Spleen (tissue), 11 donors: ENCODE measurements around the gene IGSF23. TPM values are rescaled to one million over a fixed set of nuclear protein-coding genes. Genes with fewer than 3 reads are reported as not detected.
A peak's percentile ranks its signal among the peaks of the same experiment; 100 is the strongest.
"Not testable (repeated sequence)": the region's sequence is repeated elsewhere in the genome, so short reads cannot be mapped to it uniquely, and the experiment has no call there.

Source experiments
- DNase-seq: peaks from one replicate; pipeline ENCODE4 v3.0.0-alpha.2; 2020
- H3K27ac ChIP-seq, 8 donors: fragments of 200-600 bp; sonication (generic) in 7 of 8; 1 replicate in 4 of 8; 2 replicates in 4 of 8; pipeline versions ENCODE4 v1.5.0 to v1.8.0; 2016 to 2021; ENCODE audit warnings: inconsistent platforms in 4 of 8, mild to moderate bottlenecking in 4 of 8, moderate library complexity in 1 of 8
- H3K27me3 ChIP-seq, 7 donors: fragments of 200-600 bp; sonication (generic) in 6 of 7; replicated peaks in 1 of 7; 1 replicate in 4 of 7; 2 replicates in 3 of 7; pipeline versions ENCODE4 v1.5.0 to v1.8.0; 2016 to 2021; ENCODE audit warnings: inconsistent platforms in 3 of 7, mild to moderate bottlenecking in 1 of 7
- H3K36me3 ChIP-seq, 6 donors: fragments of 200-600 bp; sonication (generic) in 5 of 6; 1 replicate in 4 of 6; 2 replicates in 2 of 6; pipeline versions ENCODE4 v1.5.0 to v1.8.0; 2016 to 2021; ENCODE audit warnings: inconsistent platforms in 2 of 6
- H3K4me1 ChIP-seq, 6 donors: fragments of 200-600 bp; sonication (generic) in 5 of 6; 1 replicate in 3 of 6; 2 replicates in 3 of 6; pipeline versions ENCODE4 v1.5.0 to v1.8.0; 2016 to 2021; ENCODE audit warnings: inconsistent platforms in 3 of 6
- H3K4me3 ChIP-seq, 8 donors: fragments of 200-600 bp; sonication (generic) in 7 of 8; 1 replicate in 4 of 8; 2 replicates in 4 of 8; pipeline versions ENCODE4 v1.5.0 to v1.8.0; 2016 to 2021; ENCODE audit warnings: inconsistent platforms in 4 of 8, mild to moderate bottlenecking in 4 of 8, moderate library complexity in 2 of 8
- H3K9me3 ChIP-seq, 8 donors: fragments of 200-600 bp; sonication (generic) in 7 of 8; 1 replicate in 4 of 8; 2 replicates in 4 of 8; pipeline versions ENCODE4 v1.5.0 to v1.8.0; 2016 to 2021; ENCODE audit warnings: inconsistent platforms in 4 of 8
- POLR2A ChIP-seq, 3 donors: fragments of 450-650 bp; IDR thresholded peaks; one replicate each; pipeline ENCODE4 v1.5.1; 2017; ENCODE audit warnings: antibody characterized with exemption in 3 of 3, mild to moderate bottlenecking in 1 of 3
- POLR2AphosphoS5 ChIP-seq, 3 donors: sonication (generic); formaldehyde crosslinking; IDR thresholded peaks; one replicate each; pipeline ENCODE4 v1.5.1; 2017; ENCODE audit warnings: antibody characterized with exemption in 3 of 3
- WGBS, 5 donors: extraction: QIAGEN DNeasy Blood & Tissue Kit in 3 of 5; methylation state at CpG; one replicate each; pipeline versions ENCODE4 v1.1.5 to v1.1.7; 2013 to 2018; 5-methylcytosine and 5-hydroxymethylcytosine counted together
- intact Hi-C: fragments of 100-400 bp; cut with DNase I; formaldehyde crosslinking; loops from one replicate; pipeline ENCODE4 v1.15.0; 2023; ENCODE audit warnings: low total_unique reads
- polyA plus RNA-seq, 3 donors: library from polyadenylated mRNA; stranded (reverse); fragments of 200-250 nt; gene quantifications; one replicate each; pipeline ENCODE4 v1.2.1, GENCODE V29; 2013
- total RNA-seq, 7 donors: library from RNA; depleted of rRNA in 3 of 7; stranded (reverse); fragments of >200 nt in 3 of 7; fragmentation: NEBNext Ultra II Directional in 4 of 7; extraction: Animal tissue kit (Norgen Biotek cat#: 25700) in 4 of 7; gene quantifications; one replicate each; pipeline versions ENCODE4 v1.1.0 to v1.2.1, GENCODE V29; 2016 to 2021
- TF ChIP-seq, protein P1 (sequence below), 11 experiments: fragments of 200-600 bp in 7 of 11; fragments of 450-650 bp in 4 of 11; sonication (generic) in 4 of 11; IDR thresholded peaks in 8 of 11; conservative IDR thresholded peaks in 3 of 11; 1 replicate in 7 of 11; 2 replicates in 4 of 11; pipeline versions ENCODE4 v1.4.0 to v1.8.0; 2016 to 2021; ENCODE audit warnings: antibody characterized with exemption in 11 of 11, inconsistent platforms in 4 of 11, mild to moderate bottlenecking in 1 of 11
- donor health status: healthy with polysubstance abuse.
- donor health status: DM: no; HTN: no; CAD: no; lungs with moderate emphysema.
- donor health status: DM: no; HTN: no; CAD: no.
- donor health status: Bipolar disorder and iron deficiency.
- donor health status: healthy.
- donor health status: DM: no; HTN: no; CAD: no.
- donor health status: DM: yes; HTN: yes; CAD: no.

IGSF23 gene
- total and polyA plus RNA-seq, 10 donors = not detected

DNA sequence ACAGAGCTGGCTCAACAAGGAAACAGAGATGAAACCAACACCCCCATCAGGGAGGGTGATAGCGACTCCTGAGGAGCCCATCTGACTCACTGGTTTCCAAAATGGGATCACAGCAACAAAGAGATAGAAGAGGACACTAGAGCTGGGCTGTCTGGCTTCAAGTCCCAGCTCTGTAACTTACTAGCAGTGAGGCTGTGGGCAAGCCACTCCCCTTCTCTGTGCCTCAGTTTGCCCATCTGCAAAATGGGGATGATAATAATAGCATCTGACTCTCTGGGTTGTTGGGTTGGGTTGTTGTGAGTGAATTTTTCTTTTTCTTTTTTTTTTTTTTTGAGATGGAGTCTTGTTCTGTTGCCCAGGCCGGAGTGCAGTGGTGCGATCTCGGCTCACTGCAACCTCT, 14.3 kb downstream of the IGSF23 start:
- DNase-seq = no peak
- no peak overlapping the region for H3K27ac ChIP-seq
- H3K36me3 ChIP-seq = no peaks in the 10 kb centered on the region
- H3K27me3 ChIP-seq = peaks cover 0 to 5% (median 0%) of the 10 kb centered on the region in 7 donors
- intact Hi-C loops = no loop called here
- H3K9me3 ChIP-seq = no peaks in the 10 kb centered on the region
- 86 to 100% (median 92%) methylated on average over 1 to 4 of the region's 4 CpGs for WGBS, 5 donors
- TF ChIP-seq POLR2AphosphoS5 (IDR thresholded peaks at IDR 0.05) (no peak), POLR2A (IDR thresholded peaks at IDR 0.05) (no peak)
- TF ChIP-seq, protein P1, sequence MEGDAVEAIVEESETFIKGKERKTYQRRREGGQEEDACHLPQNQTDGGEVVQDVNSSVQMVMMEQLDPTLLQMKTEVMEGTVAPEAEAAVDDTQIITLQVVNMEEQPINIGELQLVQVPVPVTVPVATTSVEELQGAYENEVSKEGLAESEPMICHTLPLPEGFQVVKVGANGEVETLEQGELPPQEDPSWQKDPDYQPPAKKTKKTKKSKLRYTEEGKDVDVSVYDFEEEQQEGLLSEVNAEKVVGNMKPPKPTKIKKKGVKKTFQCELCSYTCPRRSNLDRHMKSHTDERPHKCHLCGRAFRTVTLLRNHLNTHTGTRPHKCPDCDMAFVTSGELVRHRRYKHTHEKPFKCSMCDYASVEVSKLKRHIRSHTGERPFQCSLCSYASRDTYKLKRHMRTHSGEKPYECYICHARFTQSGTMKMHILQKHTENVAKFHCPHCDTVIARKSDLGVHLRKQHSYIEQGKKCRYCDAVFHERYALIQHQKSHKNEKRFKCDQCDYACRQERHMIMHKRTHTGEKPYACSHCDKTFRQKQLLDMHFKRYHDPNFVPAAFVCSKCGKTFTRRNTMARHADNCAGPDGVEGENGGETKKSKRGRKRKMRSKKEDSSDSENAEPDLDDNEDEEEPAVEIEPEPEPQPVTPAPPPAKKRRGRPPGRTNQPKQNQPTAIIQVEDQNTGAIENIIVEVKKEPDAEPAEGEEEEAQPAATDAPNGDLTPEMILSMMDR (IDR thresholded peaks at IDR 0.05 in 8 of 11, conservative IDR thresholded peaks at IDR 0.05 in 3 of 11) = no peak
- peaks cover 0 to 16% (median 4%) of the 10 kb centered on the region in 6 donors for H3K4me1 ChIP-seq
- H3K4me3 ChIP-seq = no peak overlapping the region

DNA sequence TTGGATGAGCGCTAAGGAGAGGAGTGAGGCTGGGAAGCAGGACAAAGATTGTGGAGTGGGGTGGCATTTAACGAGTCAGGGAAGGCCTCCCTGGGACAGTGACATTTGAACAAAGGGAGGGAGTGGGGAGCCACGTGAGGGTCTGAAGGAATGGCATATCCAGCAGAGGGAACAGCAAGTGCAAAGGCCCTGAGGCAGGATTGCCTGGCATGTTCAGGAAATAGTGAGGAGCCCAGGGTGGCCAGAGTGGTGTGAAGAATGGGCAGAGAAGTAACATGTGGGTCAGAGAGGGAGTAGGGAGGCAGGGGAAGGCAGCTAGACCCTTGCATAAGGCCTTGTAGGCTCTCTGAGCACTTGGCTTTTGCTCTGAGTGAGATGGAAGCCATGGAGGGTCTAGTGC, 15.4 kb downstream of the IGSF23 start:
- H3K4me1 ChIP-seq = peaks cover 0 to 7% (median 0%) of the 10 kb centered on the region in 6 donors
- no peak for TF ChIP-seq POLR2AphosphoS5 (IDR thresholded peaks at IDR 0.05)
- TF ChIP-seq, protein P1 (IDR thresholded peaks at IDR 0.05 in 8 of 11, conservative IDR thresholded peaks at IDR 0.05 in 3 of 11) = no peak
- TF ChIP-seq POLR2A (IDR thresholded peaks at IDR 0.05) = no peak
- H3K4me3 ChIP-seq = no peak overlapping the region
- no peaks in the 10 kb centered on the region for H3K9me3 ChIP-seq
- 75 to 90% (median 87%) methylated on average over 3 of the region's 3 CpGs for WGBS, 5 donors
- intact Hi-C loops = no loop called here
- peaks cover 0 to 5% (median 0%) of the 10 kb centered on the region in 7 donors for H3K27me3 ChIP-seq
- DNase-seq = no peak
- no peaks in the 10 kb centered on the region for H3K36me3 ChIP-seq
- no peak overlapping the region for H3K27ac ChIP-seq

DNA sequence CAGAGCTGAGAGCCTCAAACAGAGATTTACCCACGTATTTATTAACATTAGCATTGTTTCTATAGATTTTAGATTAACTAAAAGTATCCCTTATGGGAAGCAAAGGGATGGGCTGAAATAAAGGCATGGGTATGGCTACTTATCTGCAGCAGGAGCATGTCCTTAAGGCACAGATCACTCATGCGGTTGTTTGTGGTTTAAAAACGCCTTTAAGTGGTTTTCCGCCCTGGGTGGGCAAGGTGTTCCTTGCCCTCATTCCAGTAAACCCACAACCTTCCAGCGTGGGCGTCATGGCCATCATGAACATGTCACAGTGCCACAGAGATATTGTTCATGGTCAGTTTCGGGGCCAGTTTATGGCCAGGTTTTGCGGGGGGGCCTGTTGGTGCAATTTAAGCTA, 18.2 kb downstream of the IGSF23 start:
- H3K27me3 ChIP-seq, intact Hi-C loops, H3K9me3 ChIP-seq, H3K27ac ChIP-seq, DNase-seq, H3K4me3 ChIP-seq, H3K36me3 ChIP-seq: not testable (repeated sequence)
- peaks cover 0 to 31% (median 5%) of the 10 kb centered on the region in 6 donors for H3K4me1 ChIP-seq
- WGBS, 5 donors = 65 to 78% (median 72%) methylated on average over 8 of the region's 8 CpGs

DNA sequence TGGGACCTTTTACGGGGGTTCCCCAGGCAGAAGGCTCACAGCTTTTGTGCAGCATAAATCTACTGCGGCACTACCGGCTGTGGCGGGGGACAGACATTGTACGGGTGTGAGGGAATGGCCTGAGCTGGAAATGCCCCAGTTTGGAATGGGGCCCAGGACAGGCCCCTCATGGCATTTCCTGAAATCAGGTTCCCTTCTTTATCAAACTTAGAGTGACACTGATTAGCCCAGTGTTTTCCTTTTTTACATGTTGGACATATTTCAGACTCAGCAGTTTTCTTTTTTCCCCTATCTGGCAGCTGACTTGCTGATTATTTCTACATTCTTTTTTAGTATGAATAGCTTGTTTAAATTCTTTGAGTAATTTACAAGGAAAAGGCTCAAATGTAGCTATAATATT, 20.7 kb downstream of the IGSF23 start:
- peak overlapping the region in 4 of 8 donors; percentile 28 to 55 (median 36) for H3K27ac ChIP-seq
- H3K4me1 ChIP-seq = peaks cover 0 to 35% (median 6%) of the 10 kb centered on the region in 6 donors
- H3K4me3 ChIP-seq, H3K9me3 ChIP-seq, DNase-seq, H3K36me3 ChIP-seq, intact Hi-C loops, H3K27me3 ChIP-seq: not testable (repeated sequence)
- 36 to 53% (median 49%) methylated on average over 5 of the region's 5 CpGs for WGBS, 5 donors

DNA sequence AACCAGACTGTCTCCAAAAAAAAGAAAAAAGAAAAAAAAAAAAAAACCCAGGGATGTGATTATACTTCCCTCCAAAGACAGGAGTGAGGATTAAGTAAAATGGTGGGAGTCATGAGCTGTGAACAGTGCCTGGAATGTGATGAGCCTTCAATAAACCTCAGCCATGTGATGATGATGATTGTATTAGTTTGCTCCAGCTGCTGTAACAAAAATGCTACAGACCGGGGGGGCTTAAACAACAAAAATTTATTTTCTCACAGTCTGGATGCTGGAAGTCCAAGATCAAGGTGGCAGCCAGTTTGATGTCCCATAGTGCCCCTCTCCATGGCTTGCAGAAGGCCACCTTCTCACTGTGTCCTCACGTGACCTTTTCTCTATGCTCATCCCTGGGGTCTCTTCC, 21.4 kb downstream of the IGSF23 start:
- Histone ChIP-seq H3K9me3 (peaks cover 0 to 4% (median 0%) of the 10 kb centered on the region in 8 donors), H3K27me3 (peaks cover 0 to 5% (median 0%) of the 10 kb centered on the region in 7 donors), H3K4me3 (no peak overlapping the region), H3K4me1 (peaks cover 0 to 35% (median 6%) of the 10 kb centered on the region in 6 donors), H3K36me3 (no peaks in the 10 kb centered on the region), H3K27ac (peak overlapping the region in 2 of 8 donors; percentile 31 to 55)
- no peak for DNase-seq
- WGBS, 5 donors = 93 to 98% (median 95%) methylated on average over 2 of the region's 2 CpGs
- intact Hi-C loops = no loop called here
- TF ChIP-seq, protein P1 (IDR thresholded peaks at IDR 0.05 in 8 of 11, conservative IDR thresholded peaks at IDR 0.05 in 3 of 11) = no peak
- TF ChIP-seq POLR2A (IDR thresholded peaks at IDR 0.05) (no peak), POLR2AphosphoS5 (IDR thresholded peaks at IDR 0.05) (no peak)
